Frontal cortex (tissue), 4 donors: ENCODE measurements around the gene EXOC3. TPM values are rescaled to one million over a fixed set of nuclear protein-coding genes. Genes with fewer than 3 reads are reported as not detected.

Source experiments
- DNase-seq, 2 donors: peaks; one replicate each; pipeline ENCODE4 v3.0.0; 2012; ENCODE audit warnings: low spot score in 2 of 2
- FAIRE-seq: peaks from 2 replicates; lab custom pipeline; 2012; peaks lifted over from hg19 to GRCh38; lab: Jason Lieb, UNC
- total RNA-seq: library from RNA; depleted of rRNA; stranded (reverse); fragments of >200 nt; gene quantifications from one replicate; pipeline ENCODE4 v1.2.3, GENCODE V29; 2014
- donor health status: control.
- donor health status: control.
- donor health status: control.

The EXOC3 gene
- total RNA-seq, 1 donor from 2014 or later = 22.4 TPM

GRCh38 chr5:513216-514100 is 70.5 kb downstream of the EXOC3 start:
- no peak for FAIRE-seq
- DNase-seq = no peak

- no peak for FAIRE-seq
Observed at GRCh38 chr5:514101-514485, 71.1 kb downstream of the EXOC3 start.

GRCh38 chr5:514673-515072 is 71.7 kb downstream of the EXOC3 start:
- FAIRE-seq (no peak), DNase-seq (no peak)

More at GRCh38 chr5:514101-514485, 71.1 kb downstream of the EXOC3 start:
- DNase-seq = no peak

GRCh38 chr5:515273-515836 is 72.4 kb downstream of the EXOC3 start:
- DNase-seq (no peak), FAIRE-seq (no peak)

- FAIRE-seq (no peak), DNase-seq (no peak)
Observed at GRCh38 chr5:516338-516925, 73.5 kb downstream of the EXOC3 start.

Other genes starting within 250 kb of the EXOC3 start
- 7.3 TPM for gene CCDC127, start 225.0 kb upstream of the EXOC3 start, total RNA-seq
- gene SDHA, start 224.9 kb upstream of the EXOC3 start, total RNA-seq = 68.1 TPM
- gene PDCD6, start 171.5 kb upstream of the EXOC3 start, total RNA-seq = 49.7 TPM
- 1.2 TPM for gene AHRR, start 121.5 kb upstream of the EXOC3 start, total RNA-seq
- 1.2 TPM for gene SLC9A3, start 81.3 kb downstream of the EXOC3 start, total RNA-seq
- 4.5 TPM for gene CEP72, start 169.2 kb downstream of the EXOC3 start, total RNA-seq